Cardiac muscle cell (in vitro differentiated cells and primary cell): ENCODE measurements around the gene ALOX15B. TPM values are rescaled to one million over a fixed set of nuclear protein-coding genes. Genes with fewer than 3 reads are reported as not detected.

Experiments
- DNase-seq, 2 donors: peaks; one replicate each; pipeline versions ENCODE4 v3.0.0 to v3.0.0-alpha.2; 2010 to 2017; ENCODE audit warnings: low read depth in 1 of 2, low spot score in 1 of 2
- H3K27ac ChIP-seq: fragments of 200-600 bp; sonication (generic); 2 replicates; pipeline ENCODE4 v1.5.1; 2016
- H3K27me3 ChIP-seq: fragments of 200-600 bp; sonication (generic); 2 replicates; pipeline ENCODE4 v1.6.0; 2016; ENCODE audit warnings: control low read depth
- H3K36me3 ChIP-seq: fragments of 200-600 bp; sonication (generic); 2 replicates; pipeline ENCODE4 v1.5.1; 2016; ENCODE audit warnings: control low read depth
- H3K4me1 ChIP-seq: fragments of 200-600 bp; sonication (generic); 2 replicates; pipeline ENCODE4 v1.8.1; 2017; ENCODE audit warnings: low read depth, mild to moderate bottlenecking, mixed run types
- H3K4me3 ChIP-seq: fragments of 200-600 bp; sonication (generic); 2 replicates; pipeline ENCODE4 v1.5.1; 2016; ENCODE audit warnings: mild to moderate bottlenecking
- H3K9me3 ChIP-seq: fragments of 200-600 bp; sonication (generic); 2 replicates; pipeline ENCODE4 v1.5.1; 2017; ENCODE audit warnings: low read depth, mild to moderate bottlenecking, control low read depth
- CTCF ChIP-seq: IDR thresholded peaks from 2 replicates; pipeline ENCODE4 v1.5.1; 2012; ENCODE audit warnings: low read depth, mild to moderate bottlenecking, low read length
- polyA plus RNA-seq: library from polyadenylated mRNA; unstranded; fragments of >200 nt; fragmentation: Nextera tagmentation; extraction: Ambion mirVana; gene quantifications from 2 replicates; pipeline ENCODE4 v1.2.1, GENCODE V29; 2016
- total RNA-seq: library from RNA; depleted of rRNA; stranded (reverse); fragments of >200 nt; gene quantifications from 2 replicates; pipeline ENCODE4 v1.2.3, GENCODE V29; 2016

ALOX15B gene
- total and polyA plus RNA-seq, 2 experiments from 2014 or later: 0.12 to 0.33 TPM

DNA sequence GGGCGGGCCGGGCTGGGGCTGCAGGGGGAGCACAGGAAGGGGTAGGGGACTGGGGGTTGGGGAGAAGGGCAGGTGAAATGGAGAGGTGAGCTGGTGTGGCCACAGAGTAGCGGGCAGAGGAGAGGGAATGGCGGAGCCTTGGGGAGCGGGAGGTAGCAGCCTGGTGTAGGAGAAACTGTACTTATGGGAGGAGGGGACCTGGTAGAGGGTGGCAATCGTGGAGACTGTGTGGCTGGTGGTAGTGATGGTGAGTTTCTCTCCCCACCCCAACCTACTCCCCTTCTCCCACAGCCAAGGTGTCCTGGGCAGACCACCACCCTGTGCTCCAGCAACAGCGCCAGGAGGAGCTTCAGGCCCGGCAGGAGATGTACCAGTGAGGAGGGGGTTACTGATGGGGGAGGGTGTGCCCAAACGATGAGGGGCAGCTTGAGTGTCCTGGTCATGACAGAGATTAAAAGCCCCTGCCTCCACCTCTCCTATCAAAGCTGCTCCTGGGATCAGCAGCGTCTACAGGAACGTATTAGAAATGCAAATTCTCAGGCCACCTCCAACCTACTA, 831 bp downstream of the ALOX15B start:
- no peak for DNase-seq
- Histone ChIP-seq H3K9me3 (no peaks in the 10 kb centered on the region), H3K36me3 (no peaks in the 10 kb centered on the region), H3K27ac (no peak overlapping the region), H3K4me1 (no peaks in the 10 kb centered on the region), H3K27me3 (no peaks in the 10 kb centered on the region), H3K4me3 (no peak overlapping the region)
- no peak for TF ChIP-seq CTCF

GRCh38 chr17:8041249-8041928, 2.5 kb downstream of the ALOX15B start:
- H3K27me3 ChIP-seq: no peaks in the 10 kb centered on the region
- no peaks in the 10 kb centered on the region for H3K4me1 ChIP-seq
- no peak overlapping the region for H3K27ac ChIP-seq
- peak; percentile 62 for TF ChIP-seq CTCF
- peak; percentile 62 to 96 for DNase-seq
- no peaks in the 10 kb centered on the region for H3K9me3 ChIP-seq
- H3K36me3 ChIP-seq: no peaks in the 10 kb centered on the region
- no peak overlapping the region for H3K4me3 ChIP-seq

DNA sequence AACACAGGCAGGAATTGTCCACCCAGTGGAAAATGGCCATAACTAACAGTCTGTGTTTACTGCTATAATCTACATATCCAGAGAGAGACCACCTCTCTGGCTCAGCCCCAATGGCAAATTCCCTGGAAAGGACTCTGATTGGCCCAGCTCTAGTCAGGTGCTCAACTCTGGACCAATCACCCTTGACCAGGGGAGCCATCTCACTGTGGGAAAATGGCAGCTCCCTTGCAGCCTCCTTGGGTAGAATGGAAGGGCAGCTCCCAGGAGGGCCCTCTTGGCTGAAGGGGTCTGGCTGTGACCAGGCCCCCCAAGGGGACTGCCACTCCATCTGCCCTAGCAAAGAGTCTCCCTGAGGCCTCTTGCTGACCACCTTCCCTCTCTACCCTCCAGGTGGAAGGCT, 3.1 kb downstream of the ALOX15B start:
- H3K36me3 ChIP-seq: no peaks in the 10 kb centered on the region

GRCh38 chr17:8044819-8045810, 6.3 kb downstream of the ALOX15B start:
- TF ChIP-seq CTCF: no peak
- no peak for DNase-seq
- Histone ChIP-seq H3K4me1 (no peaks in the 10 kb centered on the region), H3K4me3 (no peak overlapping the region), H3K27ac (no peak overlapping the region), H3K36me3 (no peaks in the 10 kb centered on the region), H3K9me3 (no peaks in the 10 kb centered on the region), H3K27me3 (no peaks in the 10 kb centered on the region)

More for the DNA sequence above, 3.1 kb downstream of the ALOX15B start:
- H3K4me3 ChIP-seq: no peak overlapping the region
- H3K27ac ChIP-seq: no peak overlapping the region
- no peaks in the 10 kb centered on the region for H3K27me3 ChIP-seq
- H3K4me1 ChIP-seq: no peaks in the 10 kb centered on the region
- no peaks in the 10 kb centered on the region for H3K9me3 ChIP-seq
- no peak for TF ChIP-seq CTCF
- DNase-seq: no peak

DNA sequence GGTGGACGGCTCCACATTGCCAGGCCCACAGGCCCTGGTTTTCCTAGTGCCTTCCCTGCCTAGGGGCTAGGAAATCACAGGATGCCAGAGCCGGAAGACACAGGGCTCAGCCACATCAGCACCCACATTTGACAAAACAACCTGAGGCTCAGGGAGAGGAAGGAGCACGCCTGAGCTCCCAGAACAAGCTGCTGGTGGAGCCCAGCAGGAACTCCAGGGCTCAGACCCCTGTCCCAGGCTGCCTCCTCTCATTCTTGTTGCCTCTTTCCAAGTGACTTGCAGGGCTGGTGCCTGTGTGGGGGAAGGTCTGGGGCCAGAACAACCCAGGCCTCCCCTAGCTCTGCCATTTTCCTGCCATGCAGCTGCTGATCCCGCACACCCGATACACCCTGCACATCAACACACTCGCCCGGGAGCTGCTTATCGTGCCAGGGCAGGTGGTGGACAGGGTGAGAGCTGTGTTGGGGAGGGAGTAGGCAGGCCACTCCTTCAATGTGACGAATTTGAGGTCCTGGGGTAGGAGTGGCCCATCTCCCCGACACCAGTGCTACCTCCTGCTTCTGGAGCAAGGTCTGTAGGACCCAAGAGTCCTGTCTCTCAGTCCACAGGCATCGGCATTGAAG, 7.6 kb downstream of the ALOX15B start:
- DNase-seq: no peak
- Histone ChIP-seq H3K4me1 (no peaks in the 10 kb centered on the region), H3K36me3 (no peaks in the 10 kb centered on the region), H3K27me3 (peaks cover 3% of the 10 kb centered on the region), H3K9me3 (no peaks in the 10 kb centered on the region), H3K4me3 (no peak overlapping the region), H3K27ac (no peak overlapping the region)
- no peak for TF ChIP-seq CTCF
